Activated CD4-positive, CD25-positive, alpha-beta regulatory T cell treated with anti-CD3 and anti-CD28 coated beads, Interleukin-2, amount 50 U/mL, for 72 hours (primary cell): ENCODE results near the gene NINJ2.
"Not testable (repeated sequence)": the region's sequence is repeated elsewhere in the genome, so short reads cannot be mapped to it uniquely, and the experiment has no call there.

Experiments
- DNase-seq: peaks from one replicate; pipeline ENCODE4 v3.0.0; 2021

The NINJ2 gene

DNA sequence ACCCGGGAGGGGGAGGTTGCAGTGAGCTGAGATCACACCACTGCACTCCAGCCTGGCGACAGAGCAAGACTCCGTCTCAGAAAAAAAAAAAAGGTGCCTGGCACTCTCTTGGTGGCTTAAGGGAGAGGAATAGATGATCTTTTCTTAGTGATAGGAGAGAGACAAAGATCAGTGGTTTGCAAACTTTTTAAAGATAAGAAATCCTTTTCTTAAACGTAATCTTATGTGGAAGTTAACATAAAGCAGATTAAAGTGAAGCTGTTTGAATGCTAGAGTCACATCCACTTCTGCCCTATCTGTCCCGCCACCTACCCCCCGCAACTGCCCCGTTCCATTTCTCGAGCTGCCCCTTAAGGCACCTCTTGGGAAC lies 6.3 kb upstream of the NINJ2 start:
- DNase-seq = no peak

DNA sequence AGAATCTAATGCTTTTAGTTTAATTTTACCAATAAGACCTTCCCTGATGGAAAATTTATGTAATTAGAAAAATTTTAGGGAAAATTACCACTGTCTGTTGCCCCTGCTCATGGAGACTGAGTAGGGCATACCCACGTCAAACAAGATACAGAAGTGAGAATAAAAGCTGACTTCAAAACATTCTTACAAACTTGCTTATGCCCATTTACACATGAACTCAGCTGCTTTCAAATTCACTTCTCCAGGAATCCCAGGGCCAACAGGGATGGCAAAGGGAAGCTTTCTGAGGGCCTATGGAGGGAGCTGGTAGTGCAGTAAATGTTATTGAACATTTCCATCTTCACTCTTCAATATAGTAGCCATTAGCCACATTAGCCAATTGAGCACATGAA lies 4.8 kb upstream of the NINJ2 start:
- DNase-seq = no peak

DNA sequence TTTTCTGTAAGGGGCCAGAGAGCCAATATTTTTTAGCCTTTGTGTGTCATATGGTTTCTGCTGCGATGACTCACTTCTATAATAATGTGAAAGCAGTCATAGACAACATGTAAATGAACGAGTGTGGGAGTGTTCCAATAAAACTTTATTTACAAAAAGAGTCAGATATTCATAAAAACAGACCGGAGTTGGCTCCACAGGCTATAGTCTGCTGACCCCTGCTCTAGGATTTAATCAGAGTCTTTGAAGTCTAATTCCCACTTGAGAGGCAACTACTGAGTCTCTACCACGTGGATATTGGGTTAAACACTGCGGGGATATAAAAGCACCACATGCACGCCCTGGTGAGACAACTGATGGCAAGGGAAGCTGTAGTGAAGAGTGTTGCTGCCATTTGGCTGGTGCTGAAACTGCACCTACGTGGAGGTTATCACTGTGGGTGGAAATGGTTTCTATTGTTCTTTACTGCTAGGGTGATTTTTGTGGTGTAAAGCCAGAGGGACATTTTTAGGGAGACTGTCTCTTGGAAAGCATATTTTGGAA lies 3.6 kb upstream of the NINJ2 start:
- DNase-seq = no peak

DNA sequence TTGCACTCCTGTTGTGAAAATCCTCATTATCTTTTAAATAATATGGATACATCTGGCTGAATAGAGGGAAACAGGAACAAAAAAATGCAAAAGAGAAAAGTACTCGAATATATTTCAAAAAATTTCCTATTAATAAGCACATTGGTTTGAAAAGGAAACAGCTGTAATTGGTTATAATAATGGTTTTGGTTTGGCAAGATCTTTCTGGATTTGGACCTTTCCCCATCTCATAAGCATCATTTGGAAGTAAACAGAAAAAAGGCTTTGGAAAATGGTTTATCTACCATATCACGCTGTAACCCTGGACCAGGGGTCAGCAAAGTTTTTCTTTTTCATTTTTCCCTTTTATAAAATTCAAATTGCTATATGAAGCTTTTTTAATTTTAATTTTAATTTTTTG lies 2.8 kb upstream of the NINJ2 start:
- DNase-seq = no peak

DNA sequence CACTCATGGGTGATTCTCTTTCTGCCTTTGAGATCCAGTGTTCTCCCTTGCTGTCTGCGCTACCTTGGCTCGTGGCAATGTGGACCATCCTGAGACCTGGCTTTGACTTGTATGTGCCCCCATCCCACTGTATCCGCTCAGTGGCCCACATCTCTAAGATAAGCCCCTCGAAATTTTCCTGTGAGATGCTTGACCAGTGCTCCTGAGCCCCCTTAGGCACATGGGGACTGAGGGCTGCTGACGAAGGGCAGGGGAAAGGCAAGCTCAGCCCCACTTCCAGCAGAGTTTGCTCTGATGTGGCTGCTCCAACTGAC lies 1.5 kb upstream of the NINJ2 start:
- no peak for DNase-seq

DNA sequence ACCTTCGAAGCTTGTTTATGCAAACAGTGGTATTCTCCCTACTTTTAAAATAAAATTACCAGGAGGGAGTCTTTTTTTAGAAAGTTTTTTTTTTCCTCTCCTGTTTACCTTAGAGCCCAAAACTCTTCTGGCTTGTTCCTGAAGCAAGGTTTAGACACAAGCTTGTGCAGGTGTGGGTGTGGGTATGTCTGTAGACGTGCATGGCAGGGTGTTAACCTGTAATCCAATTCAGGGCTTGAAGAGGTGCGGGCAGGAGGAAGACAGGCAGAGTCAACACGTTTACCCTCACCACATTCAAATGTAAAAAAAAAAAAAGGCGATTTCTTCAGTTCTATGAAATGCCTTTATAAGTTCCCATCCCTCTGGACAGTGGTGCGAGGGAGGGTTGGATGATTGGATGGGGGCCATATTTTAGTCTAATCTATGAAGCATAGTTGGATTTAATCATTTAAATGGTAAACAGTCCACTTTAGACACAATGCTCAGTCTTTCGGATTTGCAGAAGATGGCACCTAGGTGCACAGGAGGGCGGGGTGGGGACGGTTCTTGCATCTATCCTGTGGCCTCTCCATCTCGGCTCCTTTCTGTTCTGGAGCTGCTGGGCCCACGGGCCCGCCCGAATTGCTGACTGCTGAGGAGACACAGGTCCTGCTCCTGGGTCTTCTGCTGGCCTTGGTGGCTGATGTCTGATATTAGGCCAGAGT lies 982 bp upstream of the NINJ2 start:
- no peak for DNase-seq

DNA sequence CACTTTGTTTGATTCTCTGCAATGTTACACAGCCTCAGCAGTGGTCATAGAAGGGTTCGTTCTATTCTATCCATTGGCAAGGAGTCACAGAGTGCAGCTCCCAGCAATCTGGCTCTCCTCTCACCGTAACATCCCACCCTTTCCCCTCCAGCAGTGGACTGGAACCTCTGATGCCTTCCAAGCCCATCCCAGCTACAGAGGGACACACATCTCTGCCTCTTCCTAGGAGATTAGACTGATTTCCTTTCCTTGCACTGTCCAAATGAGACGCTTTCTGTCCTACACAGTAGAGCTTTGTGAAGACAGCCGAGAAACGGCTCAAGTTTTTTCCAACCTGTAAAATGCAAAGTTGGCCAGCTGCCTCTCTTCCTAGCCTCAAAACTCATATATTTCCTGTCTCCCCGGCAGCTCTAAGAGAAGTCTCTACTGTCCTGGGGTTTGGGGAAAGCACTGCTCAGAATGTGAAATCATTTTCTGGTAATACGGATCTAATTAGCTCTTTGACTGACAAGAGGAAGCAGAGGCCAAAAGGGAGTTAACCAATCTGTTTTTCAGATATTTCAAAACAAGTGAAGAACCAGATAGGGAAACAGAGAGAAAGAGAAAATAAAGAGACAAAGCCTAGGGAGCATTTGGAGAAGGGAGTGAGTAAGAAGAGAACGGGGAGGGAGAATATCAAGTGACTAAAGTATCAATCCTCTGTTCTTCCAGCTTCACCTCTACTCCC lies 516 bp downstream of the NINJ2 start:
- DNase-seq = no peak

DNA sequence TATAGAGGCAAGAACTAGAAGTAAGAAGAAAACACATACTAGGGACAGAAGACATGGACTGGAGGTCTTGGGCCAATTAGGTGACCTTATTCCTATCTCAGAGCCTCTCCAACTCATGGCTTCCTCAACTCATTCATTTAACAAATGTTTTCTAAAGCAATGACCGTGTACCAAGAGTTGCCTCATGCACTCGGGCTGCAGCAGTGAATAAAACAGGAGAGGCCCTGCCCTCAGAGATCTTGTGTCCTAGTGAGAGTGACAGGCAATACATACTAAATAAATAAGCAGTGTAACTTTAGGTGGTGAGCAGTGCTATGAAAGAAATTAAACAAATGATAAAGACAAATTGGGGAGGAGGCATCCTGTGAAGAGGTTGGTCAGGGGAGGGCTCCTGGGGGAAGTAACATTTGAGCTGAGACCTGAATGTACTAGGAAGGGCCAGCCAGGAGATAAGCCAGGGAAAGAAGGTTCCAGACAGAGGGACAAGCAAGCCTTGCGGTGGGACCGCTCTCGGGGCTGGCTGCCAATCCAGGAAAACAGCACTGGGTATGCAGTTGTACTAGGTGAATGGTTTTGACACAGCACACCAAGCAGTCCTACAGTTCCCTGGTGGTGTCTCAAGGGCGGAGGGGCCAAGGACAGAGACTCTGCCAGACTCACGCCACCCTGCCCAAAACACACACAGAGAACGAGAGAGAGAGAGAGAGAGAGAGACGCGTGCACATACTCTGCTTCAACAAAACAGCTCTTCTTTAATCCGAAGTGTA lies 1.3 kb downstream of the NINJ2 start:
- DNase-seq = no peak

DNA sequence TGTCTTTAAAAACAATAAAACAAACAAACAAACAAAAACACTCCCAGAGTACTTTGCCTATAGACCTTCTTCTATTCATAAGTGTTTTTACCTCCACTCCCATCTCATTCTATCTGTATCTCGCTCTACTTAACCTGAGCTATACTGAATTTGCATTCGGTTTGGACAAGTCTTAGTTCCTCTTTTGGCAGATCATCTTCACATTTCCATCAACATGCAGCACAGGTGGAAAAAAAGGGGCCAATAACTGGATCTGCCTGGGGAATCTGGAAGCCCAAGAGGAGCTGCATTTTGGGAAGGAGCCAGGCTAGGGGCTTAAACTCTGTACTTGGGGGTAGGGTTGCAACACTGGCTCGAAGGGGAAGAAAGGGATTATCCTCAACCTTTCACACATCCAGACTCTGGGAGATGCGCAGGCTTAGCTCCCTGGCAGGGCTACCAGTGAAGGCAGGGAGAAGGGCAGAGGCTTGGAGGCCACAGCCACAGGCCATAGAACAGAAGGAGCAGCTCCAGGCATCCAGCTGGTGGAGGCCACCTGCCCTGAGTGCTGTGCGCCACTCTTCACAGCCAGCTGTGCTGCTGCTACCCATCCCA lies 4.1 kb downstream of the NINJ2 start:
- DNase-seq = no peak

DNA sequence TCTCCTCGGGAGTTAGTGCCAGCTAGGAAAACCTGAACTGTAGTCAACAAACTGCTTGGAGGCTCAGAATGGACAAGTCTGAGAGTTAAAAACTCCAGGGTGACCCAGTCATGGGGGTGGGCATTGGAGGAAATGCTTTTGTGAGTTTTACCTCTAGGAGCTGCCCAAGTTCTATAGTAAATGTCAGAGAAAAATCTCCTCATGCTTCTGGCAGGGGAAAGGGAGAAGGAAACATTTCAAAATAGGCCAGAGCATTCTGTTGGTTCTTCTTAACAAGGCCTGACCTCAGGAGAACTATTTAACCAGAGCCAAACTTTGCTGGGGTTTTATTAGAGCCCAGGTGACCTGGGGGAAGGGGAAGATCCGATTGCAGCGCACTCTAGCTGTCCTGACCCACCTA lies 12.3 kb downstream of the NINJ2 start:
- DNase-seq = no peak

DNA sequence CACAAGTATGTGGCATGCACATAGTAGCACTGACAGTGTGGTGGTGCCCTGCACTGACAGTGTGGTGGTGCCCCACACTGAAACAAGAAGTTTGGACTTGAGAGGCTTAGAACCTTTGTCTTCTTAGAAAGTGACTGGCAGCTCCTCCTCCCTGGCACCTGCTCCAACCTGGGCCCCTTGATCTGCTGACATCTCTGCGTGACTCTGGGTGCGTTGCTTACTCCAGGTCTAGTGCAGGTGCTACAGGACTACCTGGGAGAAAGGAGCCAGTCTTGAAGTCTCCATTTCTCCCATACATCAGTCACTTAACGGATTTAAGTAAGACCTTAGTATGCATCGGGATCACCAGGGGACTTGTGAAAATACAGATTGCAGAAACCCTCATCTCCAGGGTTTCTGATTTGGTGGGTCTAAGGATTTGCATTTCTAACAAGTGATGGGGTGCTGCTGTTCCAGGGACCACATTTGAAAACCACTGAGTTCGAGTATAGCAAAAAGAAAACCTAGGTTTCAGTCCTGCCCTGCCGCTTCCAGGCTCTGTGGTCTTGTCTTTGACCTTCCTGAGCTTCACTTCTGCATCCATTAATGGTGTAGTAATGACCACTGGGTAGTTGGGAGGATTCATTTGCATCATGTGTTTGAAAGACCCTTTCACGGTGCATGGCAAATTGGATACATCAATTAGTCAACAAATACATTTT lies 15.7 kb downstream of the NINJ2 start:
- no peak for DNase-seq

DNA sequence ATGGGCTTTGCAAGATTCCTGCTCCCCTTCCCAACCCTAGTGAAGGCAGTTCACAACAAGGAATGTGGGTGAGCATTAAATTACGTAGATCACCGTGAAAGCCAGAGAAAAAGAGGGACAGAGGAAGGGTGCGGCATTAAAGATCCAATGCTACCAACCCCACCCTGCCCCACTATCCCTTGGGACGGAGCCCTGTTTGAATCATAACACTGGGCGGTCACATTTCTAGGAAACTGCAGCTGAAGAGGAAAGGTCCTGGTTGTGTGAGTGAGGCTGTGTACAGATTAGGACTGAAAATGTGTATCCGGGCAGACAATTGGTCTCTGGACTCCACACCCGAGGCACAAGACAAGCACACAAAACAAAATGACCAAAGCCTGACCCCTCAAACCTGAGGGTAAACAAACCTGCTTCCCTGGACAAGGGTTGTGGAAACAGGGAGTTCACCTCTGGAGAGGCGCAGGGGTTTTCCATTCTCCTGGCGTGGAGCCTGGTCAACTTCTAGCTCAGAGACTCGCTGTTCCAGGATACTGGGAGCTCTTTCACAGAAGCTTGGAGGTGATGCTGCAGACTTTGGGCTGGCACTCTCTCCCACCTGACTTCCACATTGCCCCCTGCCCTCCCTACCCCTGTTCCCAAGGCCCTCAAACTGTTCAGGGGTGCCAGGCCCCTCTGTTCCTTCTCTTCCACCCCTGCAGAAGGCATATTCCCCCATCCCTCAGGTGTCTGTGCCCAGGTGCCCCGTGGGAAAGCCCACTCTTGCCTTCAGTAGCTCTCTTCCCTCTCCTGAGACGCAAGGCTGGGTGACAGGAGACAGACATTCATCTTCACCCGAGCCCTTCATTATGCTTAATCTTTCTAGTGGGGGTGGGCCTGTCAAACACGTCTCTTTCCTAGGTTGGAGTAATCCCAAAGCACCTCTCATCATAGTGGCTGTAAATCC lies 16.5 kb downstream of the NINJ2 start:
- no peak for DNase-seq

DNA sequence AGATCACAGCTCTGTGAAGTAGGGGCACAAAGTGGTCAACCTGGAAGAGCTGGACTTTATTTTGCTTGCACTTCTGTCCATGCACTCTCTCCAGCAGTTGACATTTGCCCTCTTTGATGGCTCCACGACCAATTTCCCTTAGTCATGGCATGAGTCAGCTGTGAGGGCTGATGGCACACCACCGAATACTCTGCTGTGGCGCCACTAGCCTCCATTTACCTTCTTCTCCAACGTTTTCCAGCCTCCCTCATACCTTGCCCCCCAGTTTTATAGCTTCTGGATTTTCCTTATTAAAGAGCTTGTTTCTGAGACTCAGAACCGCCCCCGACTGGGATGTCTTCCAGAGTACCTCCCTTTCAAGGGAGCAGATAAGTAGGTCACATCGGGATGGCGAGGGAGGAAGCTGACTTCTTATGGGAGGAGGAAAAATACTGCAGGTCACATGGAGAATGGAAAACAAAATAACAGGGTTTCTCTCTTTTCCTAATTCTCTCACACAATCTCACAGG lies 17.6 kb downstream of the NINJ2 start:
- no peak for DNase-seq

DNA sequence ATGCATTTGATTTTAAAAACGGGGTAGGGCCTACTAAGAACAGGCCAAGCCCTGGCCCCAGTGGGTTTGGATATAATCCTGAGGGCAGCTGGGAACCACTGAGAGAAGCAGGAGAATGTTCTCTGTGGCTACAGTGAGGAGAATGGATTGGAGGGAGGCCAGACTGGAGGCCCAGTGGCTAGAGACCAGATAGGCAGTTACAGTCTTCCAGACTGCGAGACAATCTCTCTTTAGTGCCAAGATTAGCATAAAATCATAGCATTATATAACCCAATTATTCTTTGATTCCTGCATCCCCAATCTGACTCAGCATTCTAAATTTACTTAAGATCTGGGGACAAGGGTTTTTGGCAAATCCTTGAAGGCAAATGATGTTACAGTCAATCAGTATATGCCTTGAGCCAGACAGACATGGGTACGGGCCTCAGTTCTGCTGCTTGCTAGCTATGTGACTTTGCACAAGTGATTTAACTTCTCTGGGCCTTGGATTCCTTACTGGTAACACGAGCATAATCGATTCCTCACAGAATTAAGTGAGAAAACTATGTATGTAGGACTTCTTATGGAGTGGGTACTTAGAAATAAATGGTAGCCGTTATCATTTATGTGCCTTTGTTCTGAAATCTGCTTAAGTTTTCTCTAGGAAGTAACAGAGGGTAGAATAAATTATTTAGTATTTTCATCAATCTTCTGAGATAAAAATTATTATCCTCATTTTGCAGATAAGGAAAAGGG lies 18.3 kb downstream of the NINJ2 start:
- DNase-seq = no peak

DNA sequence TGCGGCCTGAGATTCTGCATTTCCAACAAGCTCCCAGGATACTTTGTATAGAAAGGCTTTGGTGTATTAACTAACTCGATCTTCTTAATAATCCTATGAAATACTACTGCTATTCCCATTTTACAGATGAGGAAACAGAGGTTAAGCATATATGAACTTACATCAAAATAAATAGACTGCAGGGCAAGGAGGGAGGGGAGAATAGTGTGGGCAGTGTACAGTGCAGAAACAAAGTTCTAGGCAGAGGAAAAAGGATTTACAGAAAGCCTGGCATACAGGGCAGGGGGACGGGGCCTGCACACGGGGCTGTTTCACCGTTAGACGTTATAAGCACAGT lies 19.0 kb downstream of the NINJ2 start:
- no peak for DNase-seq

DNA sequence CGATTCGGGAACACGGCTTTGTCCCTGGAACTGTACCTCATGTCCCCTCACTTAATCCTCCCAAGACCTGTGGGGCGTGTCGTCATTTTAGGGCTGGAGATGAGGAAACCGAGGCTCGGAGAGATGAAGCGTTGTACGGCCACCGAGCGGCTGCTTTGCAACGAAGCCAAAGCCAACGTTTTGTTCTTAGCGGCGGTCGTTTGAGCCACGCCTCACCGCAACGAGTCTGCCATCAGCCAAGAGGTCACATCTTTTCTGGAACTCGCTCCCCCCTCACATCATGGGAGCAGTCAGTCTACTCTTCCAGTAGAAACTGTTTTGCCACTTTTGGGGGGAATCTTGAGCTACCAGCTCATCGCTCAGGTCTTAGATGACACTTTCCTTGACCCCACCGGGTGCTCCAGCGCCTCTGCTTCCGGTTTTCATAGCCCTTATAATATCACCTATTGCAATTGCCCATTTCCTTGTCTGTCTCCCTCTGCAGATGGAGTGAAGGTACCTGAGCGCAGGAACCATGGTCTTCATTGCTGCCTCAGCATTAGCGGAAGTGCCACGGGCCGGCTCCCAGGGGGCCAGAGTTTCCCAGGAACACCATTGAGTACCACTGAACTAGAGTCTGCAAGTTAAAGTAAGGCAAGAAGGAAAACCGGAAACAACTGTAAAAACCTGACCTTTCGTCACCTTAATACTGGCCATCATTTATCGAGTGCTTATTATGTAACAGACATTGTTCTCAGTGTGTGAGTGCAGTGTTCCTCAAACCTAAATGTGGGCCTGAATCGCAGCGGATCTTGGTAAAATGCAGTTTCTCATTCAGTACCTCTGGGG lies 19.6 kb downstream of the NINJ2 start:
- no peak for DNase-seq

DNA sequence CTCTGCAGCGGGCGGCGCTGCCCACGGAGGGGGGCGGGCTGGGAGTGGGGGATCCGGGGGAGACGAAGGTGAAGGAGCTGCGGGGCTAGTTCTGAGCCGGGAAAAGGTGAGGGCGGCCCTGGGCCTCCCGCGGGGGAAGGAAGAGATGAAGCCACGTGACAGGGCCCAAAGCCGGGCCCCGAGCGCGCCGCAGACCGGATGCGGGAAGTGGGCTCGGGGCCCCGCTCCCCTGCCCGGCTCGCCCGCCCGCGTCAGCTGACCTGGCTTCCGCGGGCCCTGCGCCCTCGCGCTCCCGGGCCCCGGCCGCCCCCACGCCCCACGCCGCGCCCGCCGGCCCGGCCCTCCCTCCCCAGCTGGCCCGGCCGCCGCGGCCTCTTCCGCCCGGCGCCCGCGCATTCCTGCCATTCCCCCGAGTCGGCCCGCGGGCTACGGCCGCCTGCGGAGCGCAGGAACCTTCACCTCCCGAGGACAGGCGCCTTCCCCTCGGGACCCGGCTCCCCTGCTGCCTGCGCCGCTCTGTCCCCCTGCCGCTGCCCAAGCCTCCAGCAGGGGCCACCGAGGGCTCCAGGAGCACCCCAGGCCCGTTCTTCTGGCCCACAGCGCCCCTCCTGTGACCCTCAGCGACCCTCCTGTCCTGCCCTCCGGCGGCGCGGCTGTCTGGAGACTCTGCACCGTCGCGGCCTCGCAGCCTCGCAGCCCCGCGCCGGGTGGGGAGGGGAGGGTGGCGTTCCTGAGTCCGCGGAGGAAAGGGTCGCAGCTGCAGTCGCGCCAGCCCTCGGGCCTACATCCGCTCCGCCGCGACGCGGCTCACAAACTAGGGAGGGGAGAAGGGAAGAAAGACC lies 20.4 kb downstream of the NINJ2 start:
- peak; percentile 82 for DNase-seq

DNA sequence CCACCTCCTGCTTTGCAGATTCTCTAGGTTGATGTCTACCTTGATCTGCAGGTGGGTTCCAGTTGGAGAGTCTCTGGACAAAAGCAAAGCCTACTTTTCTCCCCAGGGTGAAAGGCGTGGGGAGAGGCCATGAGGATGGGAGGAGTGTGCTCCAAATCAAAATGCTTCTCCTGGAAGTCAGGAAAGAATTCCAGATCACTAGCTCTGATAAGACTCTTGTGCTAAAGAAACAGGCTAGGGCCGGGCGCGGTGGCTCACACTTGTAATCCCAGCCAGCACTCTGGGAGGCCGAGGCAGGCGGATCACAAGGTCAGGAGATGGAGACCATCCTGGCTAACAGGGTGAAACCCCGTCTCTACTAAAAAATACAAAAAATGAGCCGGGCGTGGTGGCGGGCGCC lies 21.9 kb downstream of the NINJ2 start:
- not testable (repeated sequence) for DNase-seq

DNA sequence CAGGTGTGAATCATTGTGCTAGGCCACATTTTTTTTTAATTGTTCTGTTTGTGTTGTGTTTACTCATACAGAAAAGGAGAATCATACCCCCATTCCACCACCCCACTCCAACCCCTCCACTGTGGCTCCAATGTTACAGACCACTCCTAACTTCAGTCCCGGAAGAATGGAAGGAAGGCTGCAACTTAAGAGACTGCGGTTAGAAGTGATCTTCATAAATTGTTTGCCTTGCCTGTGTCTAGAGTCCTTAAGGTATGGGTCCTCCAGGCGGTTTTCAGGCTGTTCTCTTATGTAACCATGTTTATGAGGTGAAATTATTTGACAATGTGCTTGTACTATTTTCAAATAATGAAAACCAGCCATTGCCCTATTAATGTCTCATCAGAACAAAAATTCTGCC lies 22.5 kb downstream of the NINJ2 start:
- DNase-seq = no peak
